Endothelial cell of umbilical vein (primary cell): ENCODE measurements around the gene ERLIN1. TPM values are rescaled to one million over a fixed set of nuclear protein-coding genes. Genes with fewer than 3 reads are reported as not detected.

Experiments
- BruUV-seq: library from RNA; stranded (reverse); fragments of 400-500 nt; replicated peaks from 2 replicates; lab custom pipeline; 2021; lab: Mats Ljungman, UMichigan
- CTCF ChIA-PET: fragments of 300-600, 350-600 bp; sonication (Branson Sonifier 250); formaldehyde crosslinking; loops from one replicate; lab custom pipeline; 2021; ENCODE audit warnings: antibody characterized with exemption, inconsistent platforms; lab: Charles Lee
- POLR2A ChIA-PET: fragments of 300-600, 350-600 bp; sonication (Branson Sonifier 250); formaldehyde crosslinking; loops from one replicate; lab custom pipeline; 2021; ENCODE audit warnings: antibody characterized with exemption, inconsistent platforms; lab: Charles Lee
- DNase-seq: peaks from one replicate; pipeline ENCODE4 v3.0.0-alpha.2; 2011; ENCODE audit warnings: low read depth, low spot score
- FAIRE-seq: peaks from 2 replicates; lab custom pipeline; 2011; peaks lifted over from hg19 to GRCh38; lab: Jason Lieb, UNC
- H2AFZ ChIP-seq: 2 replicates; pipeline ENCODE4 v1.6.0; 2012; ENCODE audit warnings: low read depth, low read length, control low read depth, inconsistent platforms
- H3K27ac ChIP-seq: 2 replicates; pipeline ENCODE4 v1.5.1; 2011; ENCODE audit warnings: low read depth, mild to moderate bottlenecking, control low read depth, low read length, moderate library complexity; ENCODE audit not compliant: insufficient read depth
- H3K27me3 ChIP-seq, 2 experiments: 2 replicates each; pipeline versions ENCODE4 v1.6.0 to v1.6.1; 2011; ENCODE audit warnings: low read length in 2 of 2, mixed read lengths in 1 of 2; ENCODE audit not compliant: control insufficient read depth in 2 of 2, insufficient read depth in 2 of 2
- H3K36me3 ChIP-seq, 2 experiments: 2 replicates in 1 of 2; 3 replicates in 1 of 2; pipeline ENCODE4 v1.5.1; 2011; ENCODE audit warnings: low read length in 2 of 2, mild to moderate bottlenecking in 1 of 2, moderate library complexity in 1 of 2; ENCODE audit not compliant: control insufficient read depth in 2 of 2, insufficient read depth in 2 of 2; ENCODE audit errors: extremely low read depth in 1 of 2
- H3K4me1 ChIP-seq: 3 replicates; pipeline ENCODE4 v1.5.1; 2011; ENCODE audit warnings: mild to moderate bottlenecking, low read length; ENCODE audit not compliant: control insufficient read depth, insufficient read depth; ENCODE audit errors: extremely low read depth
- H3K4me2 ChIP-seq: 2 replicates; pipeline ENCODE4 v1.6.1; 2011; ENCODE audit warnings: low read length, control low read depth, mixed read lengths; ENCODE audit not compliant: insufficient read depth
- H3K4me3 ChIP-seq, 3 experiments: fragments of 200-600 bp in 1 of 3; sonication (generic), shearing (Covaris generic) in 1 of 3; replicated peaks in 1 of 3; 2 replicates each; pipeline ENCODE4 v1.5.1; 2011 to 2016; ENCODE audit warnings: control low read depth in 3 of 3, low read length in 3 of 3, mild to moderate bottlenecking in 2 of 3, inconsistent platforms in 1 of 3, low read depth in 1 of 3, moderate library complexity in 1 of 3; ENCODE audit not compliant: insufficient read depth in 1 of 3
- H3K79me2 ChIP-seq: 2 replicates; pipeline ENCODE4 v1.6.0; 2012; ENCODE audit warnings: low read length, inconsistent platforms; ENCODE audit not compliant: control insufficient read depth, insufficient read depth
- H3K9ac ChIP-seq: replicated peaks from 2 replicates; pipeline ENCODE3; 2011; ENCODE audit warnings: low read length, control low read depth; ENCODE audit not compliant: insufficient read depth; ENCODE audit errors: extremely low read depth
- H3K9me1 ChIP-seq: replicated peaks from 3 replicates; pipeline ENCODE4 v1.6.0; 2011; ENCODE audit warnings: mild to moderate bottlenecking, low read length; ENCODE audit not compliant: control insufficient read depth, insufficient read depth; ENCODE audit errors: extremely low read depth
- H3K9me3 ChIP-seq: replicated peaks from 2 replicates; pipeline ENCODE4 v1.5.1; 2012; ENCODE audit warnings: low read length, inconsistent platforms; ENCODE audit not compliant: control insufficient read depth, insufficient read depth
- H4K20me1 ChIP-seq: replicated peaks from 2 replicates; pipeline ENCODE3; 2011; ENCODE audit warnings: mild to moderate bottlenecking, low read length; ENCODE audit not compliant: control insufficient read depth, insufficient read depth; ENCODE audit errors: extremely low read depth
- CTCF ChIP-seq, 2 donors: IDR thresholded peaks; 1 replicate in 1 of 2; 2 replicates in 1 of 2; pipeline ENCODE4 v1.5.1; 2011; ENCODE audit warnings: low read length in 2 of 2, mild to moderate bottlenecking in 2 of 2, moderate library complexity in 2 of 2, control low read depth in 1 of 2, inconsistent platforms in 1 of 2, low read depth in 1 of 2; ENCODE audit not compliant: insufficient read depth in 1 of 2; ENCODE audit errors: extremely low read depth in 1 of 2
- EZH2 ChIP-seq: IDR thresholded peaks from 2 replicates; pipeline ENCODE4 v1.6.1; 2012; ENCODE audit warnings: borderline replicate concordance, low read depth, mild to moderate bottlenecking, moderate library complexity, low read length, inconsistent platforms; ENCODE audit not compliant: severe bottlenecking
- FOS ChIP-seq: IDR thresholded peaks from 2 replicates; pipeline ENCODE4 v1.6.1; 2011; ENCODE audit warnings: mild to moderate bottlenecking, low read length, moderate library complexity, borderline replicate concordance; ENCODE audit not compliant: insufficient read depth
- GATA2 ChIP-seq: IDR thresholded peaks from 2 replicates; pipeline ENCODE4 v1.7.0; 2011; ENCODE audit warnings: low read depth, mild to moderate bottlenecking, moderate library complexity, mixed read lengths, low read length; ENCODE audit not compliant: insufficient read length, insufficient read depth
- JUN ChIP-seq: IDR thresholded peaks from 2 replicates; pipeline ENCODE4 v1.6.1; 2011; ENCODE audit warnings: borderline replicate concordance, low read depth; ENCODE audit not compliant: insufficient read length, insufficient read depth
- MAX ChIP-seq: IDR thresholded peaks from 2 replicates; pipeline ENCODE4 v1.6.1; 2011; ENCODE audit not compliant: insufficient read depth, insufficient read length
- MYC ChIP-seq: IDR thresholded peaks from one replicate; pipeline ENCODE4 v1.6.1; 2011; ENCODE audit warnings: mild to moderate bottlenecking, low read depth, low read length
- POLR2AphosphoS5 ChIP-seq: IDR thresholded peaks from 2 replicates; pipeline ENCODE4 v1.6.1; 2012; ENCODE audit warnings: low read depth, mild to moderate bottlenecking, control low read depth, low read length, moderate library complexity; ENCODE audit not compliant: insufficient read depth
- dilution Hi-C: fragments of 300-500 bp; cut with MboI; formaldehyde crosslinking; loops from one replicate; pipeline ENCODE4 v1.15.0; 2019; ENCODE audit warnings: low sequenced_read_pairs; ENCODE audit not compliant: extremely low pct_ligation_motif_present
- intact Hi-C: fragments of 100-400 bp; cut with micrococcal nuclease; formaldehyde crosslinking; loops from one replicate; pipeline ENCODE4 v1.10.0; 2022
- polyA plus RNA-seq, 4 experiments: library from polyadenylated mRNA; depleted of rRNA in 3 of 4; stranded (reverse) in 3 of 4; unstranded in 1 of 4; fragments of >200 nt; gene quantifications; 2 replicates each; pipeline versions ENCODE4 v1.2.1 to v1.2.3, GENCODE V29; 2011 to 2012; ENCODE audit warnings: missing spikeins in 1 of 4
- total RNA-seq: library from RNA; stranded (reverse); gene quantifications from 2 replicates; pipeline ENCODE4 v1.2.3, GENCODE V29; 2021

Gene ERLIN1
- total and polyA plus RNA-seq, 2 donors (not counting 3 experiments of a cell fraction or from before 2014, with no cell fraction given), result 30.7 to 51.0 TPM

GRCh38 chr10:100192350-100192749 is 6.5 kb upstream of the ERLIN1 start:
- ChIA-PET POLR2A (no interaction called here), CTCF (interaction anchor here (0.8 to 0.9 kb wide), 2 partner anchors 17 to 64 kb away, joined by 3 read pairs; no protein-coding TSS in a partner anchor)
- Histone ChIP-seq H3K9ac (no peak overlapping the region), H2AFZ (no peak overlapping the region), H3K4me3 (no peak overlapping the region), H3K4me1 (peaks cover 1% of the 10 kb centered on the region), H3K9me3 (no peaks in the 10 kb centered on the region), H3K79me2 (peaks cover 8% of the 10 kb centered on the region), H3K27ac (no peak overlapping the region), H3K4me2 (no peak overlapping the region), H3K36me3 (peaks cover 12 to 22% of the 10 kb centered on the region in 2 experiments), H4K20me1 (no peaks in the 10 kb centered on the region), H3K9me1 (no peaks in the 10 kb centered on the region), H3K27me3 (no peaks in the 10 kb centered on the region)
- no peak for TF ChIP-seq EZH2
- no peak for TF ChIP-seq FOS
- no peak for TF ChIP-seq MYC
- TF ChIP-seq MAX, result no peak
- no peak for TF ChIP-seq GATA2
- no peak for TF ChIP-seq CTCF (IDR thresholded peaks at IDR 0.05; ENCODE audit: extremely low read depth in 1 of 2, insufficient read depth in 1 of 2, low read depth in 1 of 2, low read length in 2 of 2)
- no peak for TF ChIP-seq JUN
- no peak for TF ChIP-seq POLR2AphosphoS5
- DNase-seq (no peak), FAIRE-seq (no peak)
- dilution Hi-C loops (no loop called here), intact Hi-C loops (no loop called here)
- no TSS peak for BruUV-seq
